PFSK-1 (cell line): Measurements from ENCODE around the gene NUBP1. TPM values are rescaled to one million over a fixed set of nuclear protein-coding genes. Genes with fewer than 3 reads are reported as not detected.

Source experiments
- FOXP2 ChIP-seq: optimal IDR thresholded peaks from 2 replicates; pipeline ENCODE3; 2011; ENCODE audit warnings: borderline replicate concordance, control low read depth, inconsistent platforms; ENCODE audit not compliant: insufficient read depth; ENCODE audit errors: extremely low read length, extremely low read depth
- POLR2AphosphoS5 ChIP-seq: IDR thresholded peaks from 2 replicates; pipeline ENCODE4 v1.6.1; 2012; ENCODE audit warnings: low read depth, mild to moderate bottlenecking, control low read depth, low read length, moderate library complexity
- REST ChIP-seq, 2 experiments: IDR thresholded peaks; 2 replicates each; pipeline versions ENCODE4 v1.6.1 to v1.8.0; 2011 to 2012; ENCODE audit warnings: low read depth in 2 of 2, low read length in 2 of 2, control low read depth in 1 of 2, inconsistent platforms in 1 of 2, mild to moderate bottlenecking in 1 of 2, moderate library complexity in 1 of 2; ENCODE audit not compliant: insufficient read depth in 1 of 2
- SIN3A ChIP-seq: IDR thresholded peaks from 2 replicates; pipeline ENCODE4 v1.6.1; 2012; ENCODE audit warnings: mild to moderate bottlenecking, low read length, moderate library complexity, borderline replicate concordance; ENCODE audit not compliant: insufficient read depth
- TAF1 ChIP-seq: IDR thresholded peaks from 2 replicates; pipeline ENCODE4 v1.6.1; 2012; ENCODE audit warnings: low read length, control low read depth, borderline replicate concordance; ENCODE audit not compliant: insufficient read depth
- polyA plus RNA-seq: library from polyadenylated mRNA; unstranded; fragments of >200 nt; gene quantifications from one replicate; pipeline ENCODE4 v1.2.1, GENCODE V29; 2012; ENCODE audit warnings: low read depth, missing spikeins; ENCODE audit not compliant: insufficient read length

Gene NUBP1
- 37.9 TPM for polyA plus RNA-seq

- TF ChIP-seq TAF1 = peak; percentile 70; the same call in 1 of the 2 replicates
- peak; percentile 33 for TF ChIP-seq FOXP2
- TF ChIP-seq REST (IDR thresholded peaks at IDR 0.05; ENCODE audit: insufficient read depth in 1 of 2, low read depth in 2 of 2, low read length in 2 of 2) = no peak
- TF ChIP-seq POLR2AphosphoS5 = peak; percentile 85
These were observed at the start of gene NUBP1 for GRCh38 chr16:10743610-10744369. Gene NUBP1, plus strand, starts transcription at chr16:10743842. Its CDS starts 22 bp downstream, at chr16:10743864.

GRCh38 chr16:10693889-10694288 lies 49.8 kb upstream of the NUBP1 start:
- TF ChIP-seq FOXP2 (no peak), POLR2AphosphoS5 (no peak), TAF1 (no peak), SIN3A (no peak), REST (IDR thresholded peaks at IDR 0.05; ENCODE audit: insufficient read depth in 1 of 2, low read depth in 2 of 2, low read length in 2 of 2) (no peak)

- TF ChIP-seq TAF1 (no peak), FOXP2 (no peak), SIN3A (no peak), REST (IDR thresholded peaks at IDR 0.05; ENCODE audit: insufficient read depth in 1 of 2, low read depth in 2 of 2, low read length in 2 of 2) (no peak), POLR2AphosphoS5 (no peak)
These were observed 49.3 kb upstream of the NUBP1 start for GRCh38 chr16:10694306-10694705.

- TF ChIP-seq REST (IDR thresholded peaks at IDR 0.05; ENCODE audit: insufficient read depth in 1 of 2, low read depth in 2 of 2, low read length in 2 of 2) = no peak
- no peak for TF ChIP-seq POLR2AphosphoS5
- no peak for TF ChIP-seq SIN3A
- TF ChIP-seq FOXP2 = no peak
- no peak for TF ChIP-seq TAF1
These were observed 48.8 kb upstream of the NUBP1 start, which contains the start of gene TEKT5 for GRCh38 chr16:10694830-10695229. Gene TEKT5, minus strand, starts transcription at chr16:10694930. Its CDS starts 57 bp downstream, at chr16:10694873.
